ENCODE results near the gene RAB44.

DNA sequence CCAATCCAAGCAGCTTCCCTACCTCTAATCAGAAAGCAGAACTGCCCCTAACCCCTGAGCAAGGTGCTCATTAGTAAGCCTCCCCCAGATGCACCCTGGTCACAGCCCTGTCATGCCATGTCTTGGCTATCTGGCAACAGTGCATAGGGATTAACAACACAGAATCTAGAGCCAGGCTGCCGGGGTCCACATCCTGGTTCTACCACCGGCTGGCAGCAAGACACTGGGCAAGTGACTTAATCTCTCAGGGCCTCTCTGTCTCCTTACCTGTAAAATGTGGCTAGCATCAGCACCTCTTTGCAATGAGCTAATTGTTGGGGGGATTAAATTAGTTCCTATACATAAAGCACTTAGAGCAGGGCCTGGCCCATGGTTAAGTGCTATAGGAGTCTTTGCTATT, 73.5 kb downstream of the RAB44 start:
- TF ChIP-seq NAIF1 (CRISPR knock-in tag; IDR thresholded peaks at IDR 0.05; ENCODE audit: borderline replicate concordance) (no peak), CTCF (CRISPR knock-in tag; IDR thresholded peaks at IDR 0.05) (no peak), ZBTB42 (CRISPR knock-in tag; IDR thresholded peaks at IDR 0.05) (no peak), ZNF383 (CRISPR knock-in tag; IDR thresholded peaks at IDR 0.05; ENCODE audit: borderline replicate concordance) (no peak), HDAC6 (IDR thresholded peaks at IDR 0.05; ENCODE audit: low read depth, low read length) (no peak)
